Loucy (cell line): ENCODE measurements around the gene GRIK2.

ENCODE experiments used
- H2AFZ ChIP-seq: fragments of 200-600 bp; sonication (generic); 2 replicates; pipeline ENCODE4 v1.6.0; 2016; ENCODE audit warnings: antibody characterized with exemption, mild to moderate bottlenecking, low read length, moderate library complexity
- H3F3A ChIP-seq: fragments of 200-600 bp; 2 replicates; pipeline ENCODE4 v1.6.0; 2016; ENCODE audit warnings: antibody characterized with exemption, low read depth, mild to moderate bottlenecking
- H3K27me3 ChIP-seq: fragments of 200-600 bp; sonication (generic); 2 replicates; pipeline ENCODE4 v1.6.1; 2014; ENCODE audit warnings: low read length, mild to moderate bottlenecking; ENCODE audit not compliant: insufficient read depth, poor library complexity, severe bottlenecking
- H3K36me3 ChIP-seq: fragments of 200-600 bp; sonication (generic); 2 replicates; pipeline ENCODE4 v1.6.1; 2016; ENCODE audit warnings: low read length; ENCODE audit not compliant: insufficient read depth
- H3K4me1 ChIP-seq: fragments of 200-600 bp; sonication (generic); 2 replicates; pipeline ENCODE4 v1.5.1; 2014; ENCODE audit warnings: low read length, mild to moderate bottlenecking; ENCODE audit not compliant: insufficient read depth, poor library complexity, severe bottlenecking
- H3K4me2 ChIP-seq: fragments of 200-600 bp; sonication (generic); 2 replicates; pipeline ENCODE4 v1.6.0; 2014; ENCODE audit warnings: antibody characterized with exemption, low read length, low read depth, mild to moderate bottlenecking; ENCODE audit not compliant: poor library complexity, severe bottlenecking
- H3K4me3 ChIP-seq: fragments of 200-600 bp; sonication (generic); 2 replicates; pipeline ENCODE4 v1.5.1; 2014; ENCODE audit warnings: low read length, mild to moderate bottlenecking, mixed read lengths; ENCODE audit not compliant: poor library complexity, severe bottlenecking
- H3K79me2 ChIP-seq: fragments of 200-600 bp; sonication (generic); 2 replicates; pipeline ENCODE4 v1.6.1; 2014; ENCODE audit warnings: low read length; ENCODE audit not compliant: insufficient read depth
- H3K9ac ChIP-seq: fragments of 200-600 bp; sonication (generic); 2 replicates; pipeline ENCODE4 v1.6.0; 2014; ENCODE audit warnings: mild to moderate bottlenecking, low read depth, low read length, moderate library complexity; ENCODE audit not compliant: poor library complexity, severe bottlenecking
- H3K9me2 ChIP-seq: fragments of 200-600 bp; sonication (generic); replicated peaks from 2 replicates; pipeline ENCODE4 v1.6.1; 2016; ENCODE audit warnings: low read depth, low read length, mixed read lengths
- H3K9me3 ChIP-seq: fragments of 200-600 bp; sonication (generic); 2 replicates; pipeline ENCODE4 v1.6.1; 2014; ENCODE audit warnings: mild to moderate bottlenecking, antibody characterized with exemption, low read length, low read depth; ENCODE audit not compliant: insufficient read depth
- H4K20me1 ChIP-seq: fragments of 200-600 bp; sonication (generic); 2 replicates; pipeline ENCODE4 v1.6.0; 2014; ENCODE audit warnings: antibody characterized with exemption, low read length, mild to moderate bottlenecking; ENCODE audit not compliant: insufficient read depth, poor library complexity, severe bottlenecking
- CTCF ChIP-seq: fragments of 200-600 bp; sonication (generic); conservative IDR thresholded peaks from 2 replicates; pipeline ENCODE4 v1.5.1; 2014; ENCODE audit warnings: mild to moderate bottlenecking, antibody characterized with exemption, low read length
- EZH2phosphoT487 ChIP-seq: fragments of 200-600 bp; IDR thresholded peaks from 2 replicates; pipeline ENCODE4 v1.6.1; 2018; ENCODE audit warnings: antibody characterized with exemption, mild to moderate bottlenecking, moderate library complexity, borderline replicate concordance

GRIK2 gene

GRCh38 chr6:101403216-101403945 is 9.9 kb downstream of the GRIK2 start:
- Histone ChIP-seq H3K36me3 (no peaks in the 10 kb centered on the region), H3K9me2 (no peaks in the 10 kb centered on the region), H3K9me3 (no peaks in the 10 kb centered on the region), H3K4me3 (no peak overlapping the region), H4K20me1 (no peaks in the 10 kb centered on the region), H3K27me3 (no peaks in the 10 kb centered on the region), H3K4me2 (no peak overlapping the region), H3F3A (no peaks in the 10 kb centered on the region), H3K9ac (no peak overlapping the region), H2AFZ (no peak overlapping the region), H3K4me1 (no peaks in the 10 kb centered on the region), H3K79me2 (no peaks in the 10 kb centered on the region)
- no peak for TF ChIP-seq EZH2phosphoT487
- no peak for TF ChIP-seq CTCF

GRCh38 chr6:101404775-101405174 is 11.3 kb downstream of the GRIK2 start:
- H3K4me2 ChIP-seq = no peak overlapping the region
- H3K27me3 ChIP-seq = no peaks in the 10 kb centered on the region
- no peaks in the 10 kb centered on the region for H4K20me1 ChIP-seq
- no peaks in the 10 kb centered on the region for H3K9me2 ChIP-seq
- H3K4me3 ChIP-seq = no peak overlapping the region
- no peaks in the 10 kb centered on the region for H3K36me3 ChIP-seq
- H3K79me2 ChIP-seq = no peaks in the 10 kb centered on the region
- no peak overlapping the region for H2AFZ ChIP-seq
- H3K9ac ChIP-seq = no peak overlapping the region
- no peaks in the 10 kb centered on the region for H3K9me3 ChIP-seq
- no peak for TF ChIP-seq EZH2phosphoT487
- TF ChIP-seq CTCF = no peak
- no peaks in the 10 kb centered on the region for H3K4me1 ChIP-seq
- no peaks in the 10 kb centered on the region for H3F3A ChIP-seq

- Histone ChIP-seq H3K79me2 (no peaks in the 10 kb centered on the region), H4K20me1 (no peaks in the 10 kb centered on the region), H3K9me2 (no peaks in the 10 kb centered on the region), H3K4me3 (no peak overlapping the region), H3K27me3 (no peaks in the 10 kb centered on the region), H3F3A (no peaks in the 10 kb centered on the region), H2AFZ (no peak overlapping the region), H3K36me3 (no peaks in the 10 kb centered on the region), H3K4me2 (no peak overlapping the region), H3K9ac (no peak overlapping the region), H3K9me3 (no peaks in the 10 kb centered on the region), H3K4me1 (no peaks in the 10 kb centered on the region)
- TF ChIP-seq CTCF = no peak
- no peak for TF ChIP-seq EZH2phosphoT487
These were observed 20.3 kb downstream of the GRIK2 start for GRCh38 chr6:101413773-101414172.
